CD4-positive, alpha-beta T cell treated with Interleukin-10 for 1 hour (primary cell): ENCODE measurements around the gene EYA2.

ENCODE experiments used
- DNase-seq: peaks from one replicate; pipeline ENCODE4 v3.0.0-alpha.2; 2020

EYA2 gene

DNA sequence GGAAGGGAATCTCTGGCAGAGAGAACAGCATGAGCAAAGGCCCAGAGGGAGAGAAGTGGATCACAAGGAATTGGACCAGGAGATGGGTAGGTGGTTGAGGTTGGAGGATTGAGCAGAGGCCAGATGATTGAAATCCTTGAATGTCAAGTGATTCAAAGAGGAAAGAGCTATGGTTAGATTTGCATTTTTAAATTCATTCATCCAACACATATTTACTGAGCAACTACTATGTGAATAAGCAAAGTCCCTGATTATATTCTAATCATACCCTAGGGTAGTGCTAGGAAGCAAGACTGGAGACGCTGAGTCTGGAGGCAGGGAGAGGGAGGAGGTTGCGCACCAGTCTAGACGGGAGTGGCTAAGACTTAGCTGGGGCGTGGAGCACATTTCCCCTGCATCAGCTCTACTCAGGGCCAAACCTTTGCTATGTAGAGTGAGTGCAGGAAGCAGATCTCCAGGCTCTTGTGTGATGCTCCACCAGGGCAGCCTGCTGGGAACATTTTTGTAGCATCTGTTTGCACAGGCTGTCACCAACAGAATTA is 40.2 kb downstream of the EYA2 start:
- DNase-seq: no peak

DNA sequence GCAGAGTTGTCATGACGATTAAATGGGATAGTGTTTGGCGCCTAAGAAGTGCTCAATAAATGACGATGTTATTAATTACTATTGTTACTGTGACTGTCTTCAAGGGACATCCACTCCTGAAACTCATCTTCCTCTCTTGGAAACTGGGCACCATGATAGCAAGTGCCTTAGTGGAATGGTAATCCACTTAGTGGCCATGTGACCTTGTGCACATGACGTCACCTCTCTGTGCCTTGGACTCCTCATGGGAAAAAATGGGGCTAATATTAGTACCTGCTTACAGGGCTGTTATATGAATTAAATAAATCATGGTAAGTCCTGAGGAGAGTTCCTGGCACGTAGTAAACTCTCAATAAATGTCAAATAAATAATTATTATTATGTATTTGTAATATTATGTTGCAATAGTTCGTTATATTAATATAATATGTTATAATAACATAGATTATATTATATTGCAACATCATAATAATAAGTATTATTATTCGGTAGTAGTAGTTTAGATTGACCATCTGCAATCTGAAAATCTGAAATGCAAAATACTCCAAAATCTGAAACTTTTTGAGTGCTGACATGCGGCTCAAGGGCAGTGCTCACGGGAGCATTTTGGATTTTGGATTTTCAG is 40.9 kb downstream of the EYA2 start:
- no peak for DNase-seq

DNA sequence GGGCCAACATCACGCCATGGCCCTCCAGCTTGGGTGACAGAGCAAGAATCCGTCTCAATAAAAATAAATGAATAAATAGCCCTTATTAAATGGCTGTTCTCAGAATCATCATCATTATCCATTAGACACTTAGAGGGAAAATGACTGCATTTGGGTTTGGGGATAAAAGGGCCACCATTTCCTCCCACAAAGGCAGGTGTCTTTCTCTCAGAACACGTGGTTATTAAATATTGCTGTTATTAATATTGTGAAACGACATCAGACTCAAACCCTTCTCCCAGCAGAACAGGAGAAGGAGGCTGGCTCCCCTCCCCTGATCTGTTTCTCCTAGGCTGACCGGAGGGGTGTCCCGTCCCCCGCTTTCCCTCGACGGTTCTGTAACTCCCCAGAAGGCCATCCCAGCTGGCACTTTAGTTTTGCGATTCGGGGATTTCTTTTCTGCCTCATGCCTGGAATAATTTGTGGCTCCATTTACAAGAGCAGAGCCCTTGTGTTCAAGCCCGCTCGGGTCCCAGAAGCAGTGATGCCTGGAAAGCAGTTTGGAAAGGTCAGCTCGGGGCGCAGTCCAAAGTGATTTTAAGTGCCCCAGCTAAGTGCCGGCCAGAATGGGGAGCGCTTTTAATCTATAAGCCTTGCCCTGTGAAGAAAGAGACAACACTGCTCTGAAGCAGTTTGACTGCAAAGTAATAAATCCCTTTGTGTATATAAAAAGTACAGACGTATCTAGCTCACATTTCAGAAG is 41.9 kb downstream of the EYA2 start:
- no peak for DNase-seq

GRCh38 chr20:46937157-46937523 is 42.5 kb downstream of the EYA2 start:
- DNase-seq: no peak

GRCh38 chr20:46937533-46938226 is 43.0 kb downstream of the EYA2 start:
- DNase-seq: no peak

- DNase-seq: no peak
Observed at GRCh38 chr20:46938434-46938833, 43.8 kb downstream of the EYA2 start.

DNA sequence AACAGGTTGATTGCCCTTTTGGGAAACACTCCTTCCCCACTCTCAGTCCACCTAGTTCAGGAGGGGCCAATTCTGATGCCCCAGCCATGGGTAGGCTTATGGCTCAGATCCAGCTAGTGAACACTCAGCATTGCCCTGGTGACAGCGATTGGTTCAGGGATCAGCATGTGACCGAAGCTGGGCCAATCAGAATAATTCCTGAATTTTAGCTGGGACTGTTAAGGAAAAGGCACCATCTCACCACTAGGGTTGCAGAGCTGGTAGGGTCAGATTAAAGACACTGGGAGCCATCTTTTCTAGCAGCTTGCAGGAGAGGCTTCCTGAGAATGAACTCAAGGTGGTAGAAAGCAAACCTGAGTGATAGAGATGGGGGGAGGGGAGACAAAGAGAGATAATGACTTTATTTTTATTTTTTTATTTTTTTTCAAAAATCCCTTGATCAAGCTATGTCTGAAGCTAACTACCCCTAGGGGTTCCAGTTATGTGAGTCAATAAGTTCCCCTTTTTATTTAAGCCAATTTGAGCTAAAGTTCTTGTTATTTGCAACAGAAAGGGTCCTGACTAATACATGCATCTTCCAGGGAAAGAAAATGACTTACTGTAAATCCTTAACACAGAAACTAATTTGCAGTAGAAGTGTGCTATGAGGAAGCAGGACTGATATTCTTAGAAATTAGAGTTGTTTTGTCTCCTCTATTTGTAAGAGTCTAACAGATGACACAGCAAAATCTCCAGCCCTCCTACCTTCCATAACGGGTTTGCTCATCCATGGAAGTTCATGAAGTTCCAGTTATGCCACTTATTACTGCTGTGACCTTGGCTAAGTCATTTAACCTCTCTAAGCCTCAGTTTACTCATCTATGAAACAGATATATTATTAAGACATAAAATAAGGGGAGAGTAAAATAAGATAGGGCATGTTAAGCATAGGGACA is 44.7 kb downstream of the EYA2 start:
- no peak for DNase-seq

DNA sequence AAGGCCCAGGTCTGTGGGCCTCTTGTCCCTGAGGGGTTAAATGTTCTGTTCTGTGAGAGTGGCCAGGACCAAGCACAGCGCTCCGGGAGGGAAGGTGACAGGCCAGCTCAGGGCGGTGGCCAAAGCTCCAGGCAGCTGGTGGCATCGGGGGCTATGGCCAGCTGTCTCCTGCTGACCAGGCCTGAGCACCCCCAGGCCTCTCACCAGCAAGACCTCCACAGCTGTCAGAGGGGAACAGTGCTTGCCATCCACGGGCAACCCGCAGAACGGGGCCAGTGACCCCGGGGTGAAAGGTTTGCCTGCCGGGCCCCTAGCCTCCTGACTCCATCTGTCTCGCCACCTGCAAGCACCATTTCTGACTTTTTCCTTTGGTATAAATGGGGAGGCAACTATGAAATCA is 46.0 kb downstream of the EYA2 start:
- no peak for DNase-seq

DNA sequence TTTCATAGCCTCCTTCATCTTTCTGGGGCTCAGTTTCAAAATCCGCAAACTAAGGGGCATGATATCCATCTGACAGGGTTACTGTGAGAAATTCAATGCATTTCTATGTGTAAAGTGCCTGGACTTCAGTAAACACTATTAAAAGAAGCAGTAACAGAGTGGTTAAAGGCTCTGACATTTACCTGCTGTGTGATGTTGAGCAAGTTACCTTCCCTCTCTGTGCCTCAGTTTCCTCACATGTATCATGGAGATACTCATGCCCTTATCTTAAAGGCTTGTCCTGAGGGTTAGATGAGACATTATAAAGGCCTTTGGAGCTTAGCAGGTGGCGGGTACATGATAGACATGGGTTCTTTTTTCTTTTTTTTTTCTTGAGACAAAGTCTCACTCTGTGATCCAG is 46.8 kb downstream of the EYA2 start:
- DNase-seq: no peak

DNA sequence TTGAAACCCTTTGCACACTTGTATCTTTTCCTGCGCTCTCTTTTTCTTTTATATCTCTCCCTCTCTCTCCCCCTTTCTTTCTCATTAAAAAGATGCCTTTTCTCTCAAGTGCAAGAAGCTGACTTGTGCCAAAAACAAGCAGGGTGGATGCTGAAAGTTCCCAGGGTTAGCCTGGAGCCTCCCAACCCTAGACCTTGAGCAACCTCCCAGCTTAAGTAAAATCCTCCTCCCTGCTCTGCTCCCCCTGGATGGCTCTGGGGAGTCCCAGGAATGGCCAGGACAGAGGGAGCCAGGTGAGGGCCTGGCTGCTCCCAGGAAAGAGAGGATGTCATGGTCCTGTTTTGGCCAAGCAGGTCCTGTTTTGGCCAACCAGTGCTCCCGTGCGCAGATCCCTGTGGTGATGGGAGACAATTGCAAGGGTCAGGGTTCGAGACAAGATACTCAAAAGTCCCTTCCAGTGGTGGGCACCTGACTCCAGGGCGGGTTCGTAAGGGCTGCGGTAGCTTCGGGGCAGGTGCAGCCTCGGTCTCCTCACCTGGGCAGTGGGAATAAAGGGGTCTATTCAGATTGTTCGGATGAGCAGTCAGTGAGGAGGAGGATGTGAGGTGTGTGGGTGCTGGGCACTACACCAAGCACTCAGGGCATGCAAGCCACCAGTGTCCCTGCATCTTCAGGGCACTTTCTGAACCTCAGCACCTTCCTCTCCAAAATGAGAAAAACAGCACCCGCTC is 49.4 kb downstream of the EYA2 start:
- DNase-seq: no peak

GRCh38 chr20:46945465-46945864 is 50.8 kb downstream of the EYA2 start:
- DNase-seq: no peak

- DNase-seq: no peak
Observed at GRCh38 chr20:46946181-46946624, 51.6 kb downstream of the EYA2 start.

DNA sequence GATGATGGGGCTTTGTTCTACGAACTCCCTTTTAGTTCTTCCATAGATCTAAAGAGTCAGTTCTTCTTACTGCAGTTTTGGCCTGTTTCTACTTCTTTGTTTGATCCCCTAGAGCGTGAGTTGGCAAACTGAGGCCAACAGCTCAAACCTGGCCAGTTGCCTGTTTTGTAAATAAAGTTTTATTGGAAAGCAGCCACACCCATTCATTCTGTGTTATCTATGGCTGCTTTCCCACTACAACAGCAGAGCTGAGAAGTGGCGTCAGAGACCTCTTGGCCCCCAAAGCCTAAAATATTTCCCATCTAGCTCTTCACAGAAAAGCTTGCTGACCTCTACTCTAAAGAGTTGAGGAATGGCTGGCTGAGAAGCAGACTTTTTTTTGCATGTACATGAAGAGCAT is 52.2 kb downstream of the EYA2 start:
- DNase-seq: no peak

DNA sequence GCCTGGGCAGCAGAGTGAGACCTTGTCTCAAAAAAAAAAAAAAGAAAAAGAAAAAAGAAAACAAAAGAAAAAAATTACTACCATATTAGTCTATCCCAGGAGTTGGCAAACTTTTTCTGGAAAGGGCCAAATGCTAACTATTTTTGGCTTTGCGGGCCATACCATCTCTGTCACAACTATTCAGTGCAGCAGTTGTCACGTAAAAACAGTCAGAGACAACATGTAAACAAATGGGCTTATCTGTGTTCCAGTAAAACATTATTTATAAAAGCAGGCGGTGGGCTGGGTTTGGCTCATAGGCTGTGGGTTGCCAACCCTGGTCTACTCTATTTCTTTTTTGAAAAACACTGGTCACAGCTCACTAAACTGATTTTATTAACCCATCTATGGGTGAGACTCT is 53.4 kb downstream of the EYA2 start:
- DNase-seq: no peak

GRCh38 chr20:46951405-46951804 is 56.8 kb downstream of the EYA2 start:
- DNase-seq: no peak

DNA sequence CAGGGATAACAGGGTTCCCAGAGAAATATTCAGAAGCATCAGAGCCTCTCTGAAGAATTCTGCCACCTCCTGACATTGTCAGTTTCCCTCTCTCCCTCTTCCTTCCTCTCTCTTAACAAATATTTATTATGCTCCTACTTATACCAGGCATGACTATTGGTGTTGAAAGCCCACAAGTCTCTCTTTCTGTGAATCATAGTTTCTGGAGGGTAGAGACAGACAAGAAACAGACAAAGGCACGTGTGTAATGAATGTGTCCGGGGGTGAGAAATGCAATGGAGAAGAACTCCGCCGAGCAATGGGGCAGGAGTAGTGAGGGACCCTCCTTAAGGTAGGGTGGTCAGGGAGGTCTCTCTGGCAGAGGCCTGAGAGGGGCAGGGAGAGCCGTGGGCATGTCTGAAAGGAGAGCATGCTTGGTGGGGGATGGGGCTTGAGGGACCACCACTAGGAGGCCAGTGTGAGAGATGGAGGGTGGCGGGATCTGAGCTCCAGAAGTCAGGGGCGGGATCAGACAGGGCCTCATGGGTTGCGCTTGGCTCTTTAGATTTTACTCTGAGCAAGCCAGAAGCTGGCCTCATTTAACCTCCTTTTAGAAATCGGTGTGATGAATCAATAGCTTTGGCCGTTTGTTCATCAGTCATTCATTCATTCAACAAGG is 57.3 kb downstream of the EYA2 start:
- no peak for DNase-seq

- DNase-seq: no peak
Observed at GRCh38 chr20:46953596-46953995, 59.0 kb downstream of the EYA2 start.

- DNase-seq: no peak
Observed at GRCh38 chr20:46954490-46955038, 59.9 kb downstream of the EYA2 start.

- DNase-seq: no peak
Observed at GRCh38 chr20:46955601-46956556, 61.2 kb downstream of the EYA2 start.
